H1 (cell line): ENCODE results near the gene CDK12. TPM values are rescaled to one million over a fixed set of nuclear protein-coding genes. Genes with fewer than 3 reads are reported as not detected.

Experiments
- CTCF ChIA-PET: fragments of 300-600 bp; sonication (Branson Sonifier 250); formaldehyde crosslinking; loops from one replicate; lab custom pipeline; 2021; ENCODE audit not compliant: partially characterized antibody; lab: Charles Lee
- POLR2A ChIA-PET: fragments of 300-600 bp; sonication (Branson Sonifier 250); formaldehyde crosslinking; loops from one replicate; lab custom pipeline; 2021; ENCODE audit warnings: inconsistent platforms; ENCODE audit not compliant: partially characterized antibody; lab: Charles Lee
- DNase-seq, 2 experiments: peaks; one replicate each; pipeline versions ENCODE4 v3.0.0 to v3.0.0-alpha.2; 2010 to 2022; ENCODE audit warnings: low spot score in 2 of 2, low read depth in 1 of 2, mixed read lengths in 1 of 2
- FAIRE-seq: peaks from 2 replicates; lab custom pipeline; 2011; peaks lifted over from hg19 to GRCh38; lab: Jason Lieb, UNC
- H2AFZ ChIP-seq: 2 replicates; pipeline ENCODE4 v1.8.1; 2012; ENCODE audit warnings: low read length, inconsistent platforms
- H2AK5ac ChIP-seq: 2 replicates; pipeline ENCODE4 v1.6.1; 2013; ENCODE audit warnings: low read depth, low read length
- H2BK120ac ChIP-seq: replicated peaks from 2 replicates; pipeline ENCODE3; 2013; ENCODE audit warnings: low read depth, low read length, inconsistent platforms
- H2BK12ac ChIP-seq: 2 replicates; pipeline ENCODE4 v1.6.1; 2013; ENCODE audit warnings: low read depth, low read length
- H2BK15ac ChIP-seq: 2 replicates; pipeline ENCODE4 v1.6.1; 2013; ENCODE audit warnings: low read length
- H2BK20ac ChIP-seq: 2 replicates; pipeline ENCODE4 v1.6.1; 2013; ENCODE audit warnings: low read length
- H2BK5ac ChIP-seq: 2 replicates; pipeline ENCODE4 v1.6.1; 2013; ENCODE audit warnings: low read depth, low read length
- H3K14ac ChIP-seq: 2 replicates; pipeline ENCODE4 v1.6.1; 2013; ENCODE audit warnings: inconsistent platforms; ENCODE audit not compliant: insufficient read length
- H3K18ac ChIP-seq: 2 replicates; pipeline ENCODE4 v1.6.1; 2013; ENCODE audit warnings: low read length; ENCODE audit errors: extremely low read depth
- H3K23ac ChIP-seq: 2 replicates; pipeline ENCODE4 v1.6.1; 2013; ENCODE audit warnings: inconsistent platforms; ENCODE audit not compliant: insufficient read length
- H3K23me2 ChIP-seq: 2 replicates; pipeline ENCODE4 v1.6.1; 2013; ENCODE audit warnings: low read depth, low read length
- H3K27ac ChIP-seq: 2 replicates; pipeline ENCODE4 v1.6.1; 2011; ENCODE audit warnings: low read depth, low read length, inconsistent platforms
- H3K27me3 ChIP-seq, 4 experiments: replicated peaks in 1 of 4; 1 replicate in 1 of 4; 2 replicates in 3 of 4; pipeline versions ENCODE4 v1.6.1 to v1.8.1; 2011 to 2013; ENCODE audit warnings: low read length in 3 of 4, mild to moderate bottlenecking in 3 of 4, inconsistent platforms in 2 of 4, mixed read lengths in 2 of 4, moderate library complexity in 1 of 4; ENCODE audit not compliant: control insufficient read depth in 3 of 4, insufficient read depth in 3 of 4; ENCODE audit errors: extremely low read depth in 1 of 4
- H3K36me3 ChIP-seq, 4 experiments: 2 replicates each; pipeline versions ENCODE4 v1.6.1 to v1.8.1; 2011 to 2013; ENCODE audit warnings: mild to moderate bottlenecking in 4 of 4, low read length in 3 of 4, moderate library complexity in 2 of 4, control low read depth in 1 of 4, inconsistent platforms in 1 of 4; ENCODE audit not compliant: insufficient read depth in 4 of 4, control insufficient read depth in 2 of 4
- H3K4ac ChIP-seq: replicated peaks from 2 replicates; pipeline ENCODE3; 2013; ENCODE audit warnings: low read length, low read depth, mixed read lengths, inconsistent platforms; ENCODE audit not compliant: insufficient read length
- H3K4me1 ChIP-seq, 4 experiments: replicated peaks in 1 of 4; 1 replicate in 1 of 4; 2 replicates in 3 of 4; pipeline versions ENCODE4 v1.6.1 to v1.8.1; 2011 to 2013; ENCODE audit warnings: low read length in 3 of 4, inconsistent platforms in 2 of 4, mixed read lengths in 1 of 4; ENCODE audit not compliant: insufficient read depth in 4 of 4, control insufficient read depth in 3 of 4
- H3K4me2 ChIP-seq, 2 experiments: 2 replicates each; pipeline versions ENCODE4 v1.6.1 to v1.8.1; 2011 to 2013; ENCODE audit warnings: low read depth in 2 of 2, low read length in 2 of 2, control low read depth in 1 of 2, inconsistent platforms in 1 of 2, mild to moderate bottlenecking in 1 of 2; ENCODE audit not compliant: insufficient read depth in 1 of 2
- H3K4me3 ChIP-seq, 4 experiments: fragments of 200-600, 300-600 bp in 1 of 4; sonication (generic), shearing (Covaris generic), sonication (Bioruptor Twin) in 1 of 4; 2 replicates each; pipeline versions ENCODE4 v1.5.1 to v1.8.1; 2011 to 2016; ENCODE audit warnings: low read length in 4 of 4, low read depth in 3 of 4, control low read depth in 2 of 4, inconsistent platforms in 2 of 4, mild to moderate bottlenecking in 2 of 4, mixed read lengths in 1 of 4, moderate library complexity in 1 of 4; ENCODE audit not compliant: insufficient read depth in 2 of 4; ENCODE audit errors: extremely low read depth in 1 of 4
- H3K56ac ChIP-seq: replicated peaks from 2 replicates; pipeline ENCODE3; 2013; ENCODE audit warnings: low read depth, mild to moderate bottlenecking, mixed read lengths, low read length, inconsistent platforms; ENCODE audit not compliant: insufficient read length
- H3K79me1 ChIP-seq: 2 replicates; pipeline ENCODE4 v1.6.1; 2013; ENCODE audit warnings: low read depth, low read length, control low read depth
- H3K79me2 ChIP-seq, 2 experiments: 2 replicates each; pipeline versions ENCODE4 v1.6.1 to v1.8.1; 2012 to 2013; ENCODE audit warnings: low read length in 2 of 2, mild to moderate bottlenecking in 2 of 2, inconsistent platforms in 1 of 2; ENCODE audit not compliant: insufficient read depth in 2 of 2, control insufficient read depth in 1 of 2
- H3K9ac ChIP-seq, 4 experiments: replicated peaks in 1 of 4; 1 replicate in 1 of 4; 2 replicates in 3 of 4; pipeline versions ENCODE4 v1.6.1 to v1.8.1; 2011 to 2013; ENCODE audit warnings: low read depth in 3 of 4, low read length in 3 of 4, control low read depth in 2 of 4, mild to moderate bottlenecking in 2 of 4, moderate library complexity in 2 of 4, inconsistent platforms in 1 of 4; ENCODE audit errors: extremely low read depth in 1 of 4
- H3K9me3 ChIP-seq, 2 experiments: 2 replicates each; pipeline versions ENCODE4 v1.6.1 to v1.8.1; 2012 to 2013; ENCODE audit warnings: mild to moderate bottlenecking in 2 of 2, moderate library complexity in 2 of 2, control low read depth in 1 of 2, inconsistent platforms in 1 of 2, low read depth in 1 of 2, low read length in 1 of 2, mixed read lengths in 1 of 2; ENCODE audit not compliant: insufficient read depth in 2 of 2
- H4K20me1 ChIP-seq, 2 experiments: replicated peaks in 1 of 2; 2 replicates each; pipeline versions ENCODE3 to v1.8.1; 2011 to 2013; ENCODE audit warnings: inconsistent platforms in 2 of 2, low read length in 2 of 2, mild to moderate bottlenecking in 1 of 2; ENCODE audit not compliant: insufficient read depth in 2 of 2, control insufficient read depth in 1 of 2
- H4K5ac ChIP-seq: 2 replicates; pipeline ENCODE4 v1.6.1; 2013; ENCODE audit warnings: low read length, low read depth, mixed read lengths, inconsistent platforms; ENCODE audit not compliant: insufficient read length
- H4K8ac ChIP-seq: 2 replicates; pipeline ENCODE4 v1.8.0; 2013; ENCODE audit warnings: mild to moderate bottlenecking, moderate library complexity, low read length, inconsistent platforms; ENCODE audit not compliant: insufficient read depth; ENCODE audit errors: extremely low read depth
- H4K91ac ChIP-seq: replicated peaks from 2 replicates; pipeline ENCODE3; 2013; ENCODE audit warnings: low read length, mixed read lengths, inconsistent platforms; ENCODE audit not compliant: insufficient read length
- CTCF ChIP-seq, 3 experiments: IDR thresholded peaks; 1 replicate in 2 of 3; 2 replicates in 1 of 3; pipeline versions ENCODE4 v1.5.1 to v1.6.1; 2011; ENCODE audit warnings: low read length in 3 of 3, mild to moderate bottlenecking in 3 of 3, inconsistent platforms in 2 of 3, low read depth in 1 of 3, moderate library complexity in 1 of 3; ENCODE audit not compliant: insufficient read depth in 1 of 3; ENCODE audit errors: control extremely low read depth in 1 of 3
- WGBS, 2 experiments: shearing (Covaris generic) in 1 of 2; methylation state at CpG; one replicate each; pipeline versions ENCODE4 v1.1.6 to v1.1.7; 2013 to 2015; ENCODE audit warnings: low lambda C conversion rate in 2 of 2, mixed read lengths in 2 of 2, inconsistent platforms in 1 of 2, low coverage in 1 of 2, missing lambda C conversion rate in 1 of 2; ENCODE audit not compliant: insufficient replicate concordance in 2 of 2, insufficient coverage in 1 of 2, insufficient read length in 1 of 2; ENCODE audit errors: extremely low coverage in 1 of 2, missing lambda C conversion rate in 1 of 2; 5-methylcytosine and 5-hydroxymethylcytosine counted together
- polyA plus RNA-seq, 7 experiments: library from polyadenylated mRNA; depleted of rRNA in 3 of 7; stranded (reverse) in 5 of 7; unstranded in 2 of 7; fragments of >200 nt in 5 of 7; fragments of 200-250 nt in 2 of 7; gene quantifications; 1 replicate in 5 of 7; 2 replicates in 1 of 7; 4 replicates in 1 of 7; pipeline versions ENCODE4 v1.2.1 to v1.2.3, GENCODE V29; 2011 to 2013; ENCODE audit warnings: missing spikeins in 2 of 7, mixed read lengths in 2 of 7
- total RNA-seq: library from RNA; stranded (reverse); fragmentation: NEBNext Ultra II Directional; extraction: Animal tissue kit (Norgen Biotek cat#: 25700); gene quantifications from 2 replicates; pipeline ENCODE4 v1.2.1, GENCODE V29; 2021

The CDK12 gene
- total and polyA plus RNA-seq, 2 of the 8 experiments (the other 6 are each of a cell fraction or from before 2014, with no cell fraction given), result 14.8 to 70.3 TPM

GRCh38 chr17:39530513-39530912, 69.2 kb downstream of the CDK12 start:
- POLR2A ChIA-PET, result no interaction called here
- TF ChIP-seq CTCF (IDR thresholded peaks at IDR 0.05; ENCODE audit: control extremely low read depth in 1 of 3, insufficient read depth in 1 of 3, low read depth in 1 of 3, low read length in 3 of 3), result no peak

More at GRCh38 chr17:39530513-39530912, 69.2 kb downstream of the CDK12 start:
- no peak overlapping the region for H2AFZ ChIP-seq
- H2BK12ac ChIP-seq, result no peak overlapping the region
- H3K79me1 ChIP-seq, result no peaks in the 10 kb centered on the region
- H4K5ac ChIP-seq, result no peak overlapping the region
- H4K8ac ChIP-seq, result no peak overlapping the region
- no peaks in the 10 kb centered on the region for H3K9me3 ChIP-seq
- H3K27ac ChIP-seq, result no peak overlapping the region
- CTCF ChIA-PET, result no interaction called here
- no peak for DNase-seq
- H3K23ac ChIP-seq, result no peak overlapping the region
- no peak overlapping the region for H4K91ac ChIP-seq
- no peak overlapping the region for H2AK5ac ChIP-seq
- H3K79me2 ChIP-seq, result no peaks in the 10 kb centered on the region
- H4K20me1 ChIP-seq, result no peaks in the 10 kb centered on the region
- peaks cover 15 to 49% (median 31%) of the 10 kb centered on the region in 4 experiments for H3K36me3 ChIP-seq
- no peak overlapping the region for H3K4me2 ChIP-seq
- 96% methylated on average over 10 of the region's 10 CpGs; no CpG with 5 or more reads in 1 of the 2 experiments for WGBS, 2 experiments
- no peak overlapping the region for H3K4ac ChIP-seq
- H3K18ac ChIP-seq, result no peak overlapping the region
- no peak overlapping the region for H3K4me3 ChIP-seq
- H3K27me3 ChIP-seq, result no peaks in the 10 kb centered on the region
- H2BK5ac ChIP-seq, result no peak overlapping the region
- no peak overlapping the region for H2BK15ac ChIP-seq
- no peak overlapping the region for H3K9ac ChIP-seq
- no peaks in the 10 kb centered on the region for H3K4me1 ChIP-seq
- H3K14ac ChIP-seq, result no peak overlapping the region
- H2BK20ac ChIP-seq, result no peak overlapping the region
- no peak overlapping the region for H3K56ac ChIP-seq
- no peaks in the 10 kb centered on the region for H3K23me2 ChIP-seq
- H2BK120ac ChIP-seq, result no peak overlapping the region
- no peak for FAIRE-seq
